Endothelial cell of umbilical vein (primary cell): ENCODE data around the gene D2HGDH. TPM values are rescaled to one million over a fixed set of nuclear protein-coding genes. Genes with fewer than 3 reads are reported as not detected.

ENCODE experiments used
- BruUV-seq: library from RNA; stranded (reverse); fragments of 400-500 nt; replicated peaks from 2 replicates; lab custom pipeline; 2021; lab: Mats Ljungman, UMichigan
- CTCF ChIA-PET: fragments of 300-600, 350-600 bp; sonication (Branson Sonifier 250); formaldehyde crosslinking; loops from one replicate; lab custom pipeline; 2021; ENCODE audit warnings: antibody characterized with exemption, inconsistent platforms; lab: Charles Lee
- POLR2A ChIA-PET: fragments of 300-600, 350-600 bp; sonication (Branson Sonifier 250); formaldehyde crosslinking; loops from one replicate; lab custom pipeline; 2021; ENCODE audit warnings: antibody characterized with exemption, inconsistent platforms; lab: Charles Lee
- DNase-seq: peaks from one replicate; pipeline ENCODE4 v3.0.0-alpha.2; 2011; ENCODE audit warnings: low read depth, low spot score
- FAIRE-seq: peaks from 2 replicates; lab custom pipeline; 2011; peaks lifted over from hg19 to GRCh38; lab: Jason Lieb, UNC
- H2AFZ ChIP-seq: 2 replicates; pipeline ENCODE4 v1.6.0; 2012; ENCODE audit warnings: low read depth, low read length, control low read depth, inconsistent platforms
- H3K27ac ChIP-seq: 2 replicates; pipeline ENCODE4 v1.5.1; 2011; ENCODE audit warnings: low read depth, mild to moderate bottlenecking, control low read depth, low read length, moderate library complexity; ENCODE audit not compliant: insufficient read depth
- H3K27me3 ChIP-seq, 2 experiments: 2 replicates each; pipeline versions ENCODE4 v1.6.0 to v1.6.1; 2011; ENCODE audit warnings: low read length in 2 of 2, mixed read lengths in 1 of 2; ENCODE audit not compliant: control insufficient read depth in 2 of 2, insufficient read depth in 2 of 2
- H3K36me3 ChIP-seq, 2 experiments: 2 replicates in 1 of 2; 3 replicates in 1 of 2; pipeline ENCODE4 v1.5.1; 2011; ENCODE audit warnings: low read length in 2 of 2, mild to moderate bottlenecking in 1 of 2, moderate library complexity in 1 of 2; ENCODE audit not compliant: control insufficient read depth in 2 of 2, insufficient read depth in 2 of 2; ENCODE audit errors: extremely low read depth in 1 of 2
- H3K4me1 ChIP-seq: 3 replicates; pipeline ENCODE4 v1.5.1; 2011; ENCODE audit warnings: mild to moderate bottlenecking, low read length; ENCODE audit not compliant: control insufficient read depth, insufficient read depth; ENCODE audit errors: extremely low read depth
- H3K4me2 ChIP-seq: 2 replicates; pipeline ENCODE4 v1.6.1; 2011; ENCODE audit warnings: low read length, control low read depth, mixed read lengths; ENCODE audit not compliant: insufficient read depth
- H3K4me3 ChIP-seq, 3 experiments: fragments of 200-600 bp in 1 of 3; sonication (generic), shearing (Covaris generic) in 1 of 3; replicated peaks in 1 of 3; 2 replicates each; pipeline ENCODE4 v1.5.1; 2011 to 2016; ENCODE audit warnings: control low read depth in 3 of 3, low read length in 3 of 3, mild to moderate bottlenecking in 2 of 3, inconsistent platforms in 1 of 3, low read depth in 1 of 3, moderate library complexity in 1 of 3; ENCODE audit not compliant: insufficient read depth in 1 of 3
- H3K79me2 ChIP-seq: 2 replicates; pipeline ENCODE4 v1.6.0; 2012; ENCODE audit warnings: low read length, inconsistent platforms; ENCODE audit not compliant: control insufficient read depth, insufficient read depth
- H3K9ac ChIP-seq: replicated peaks from 2 replicates; pipeline ENCODE3; 2011; ENCODE audit warnings: low read length, control low read depth; ENCODE audit not compliant: insufficient read depth; ENCODE audit errors: extremely low read depth
- H3K9me1 ChIP-seq: replicated peaks from 3 replicates; pipeline ENCODE4 v1.6.0; 2011; ENCODE audit warnings: mild to moderate bottlenecking, low read length; ENCODE audit not compliant: control insufficient read depth, insufficient read depth; ENCODE audit errors: extremely low read depth
- H3K9me3 ChIP-seq: replicated peaks from 2 replicates; pipeline ENCODE4 v1.5.1; 2012; ENCODE audit warnings: low read length, inconsistent platforms; ENCODE audit not compliant: control insufficient read depth, insufficient read depth
- H4K20me1 ChIP-seq: replicated peaks from 2 replicates; pipeline ENCODE3; 2011; ENCODE audit warnings: mild to moderate bottlenecking, low read length; ENCODE audit not compliant: control insufficient read depth, insufficient read depth; ENCODE audit errors: extremely low read depth
- EZH2 ChIP-seq: IDR thresholded peaks from 2 replicates; pipeline ENCODE4 v1.6.1; 2012; ENCODE audit warnings: borderline replicate concordance, low read depth, mild to moderate bottlenecking, moderate library complexity, low read length, inconsistent platforms; ENCODE audit not compliant: severe bottlenecking
- FOS ChIP-seq: IDR thresholded peaks from 2 replicates; pipeline ENCODE4 v1.6.1; 2011; ENCODE audit warnings: mild to moderate bottlenecking, low read length, moderate library complexity, borderline replicate concordance; ENCODE audit not compliant: insufficient read depth
- GATA2 ChIP-seq: IDR thresholded peaks from 2 replicates; pipeline ENCODE4 v1.7.0; 2011; ENCODE audit warnings: low read depth, mild to moderate bottlenecking, moderate library complexity, mixed read lengths, low read length; ENCODE audit not compliant: insufficient read length, insufficient read depth
- JUN ChIP-seq: IDR thresholded peaks from 2 replicates; pipeline ENCODE4 v1.6.1; 2011; ENCODE audit warnings: borderline replicate concordance, low read depth; ENCODE audit not compliant: insufficient read length, insufficient read depth
- MAX ChIP-seq: IDR thresholded peaks from 2 replicates; pipeline ENCODE4 v1.6.1; 2011; ENCODE audit not compliant: insufficient read depth, insufficient read length
- MYC ChIP-seq: IDR thresholded peaks from one replicate; pipeline ENCODE4 v1.6.1; 2011; ENCODE audit warnings: mild to moderate bottlenecking, low read depth, low read length
- POLR2A ChIP-seq: IDR thresholded peaks from 2 replicates; pipeline ENCODE4 v1.6.1; 2012; ENCODE audit warnings: low read depth, mild to moderate bottlenecking, control low read depth, low read length
- POLR2AphosphoS5 ChIP-seq: IDR thresholded peaks from 2 replicates; pipeline ENCODE4 v1.6.1; 2012; ENCODE audit warnings: low read depth, mild to moderate bottlenecking, control low read depth, low read length, moderate library complexity; ENCODE audit not compliant: insufficient read depth
- dilution Hi-C: fragments of 300-500 bp; cut with MboI; formaldehyde crosslinking; loops from one replicate; pipeline ENCODE4 v1.15.0; 2019; ENCODE audit warnings: low sequenced_read_pairs; ENCODE audit not compliant: extremely low pct_ligation_motif_present
- intact Hi-C: fragments of 100-400 bp; cut with micrococcal nuclease; formaldehyde crosslinking; loops from one replicate; pipeline ENCODE4 v1.10.0; 2022
- polyA plus RNA-seq, 4 experiments: library from polyadenylated mRNA; depleted of rRNA in 3 of 4; stranded (reverse) in 3 of 4; unstranded in 1 of 4; fragments of >200 nt; gene quantifications; 2 replicates each; pipeline versions ENCODE4 v1.2.1 to v1.2.3, GENCODE V29; 2011 to 2012; ENCODE audit warnings: missing spikeins in 1 of 4
- total RNA-seq: library from RNA; stranded (reverse); gene quantifications from 2 replicates; pipeline ENCODE4 v1.2.3, GENCODE V29; 2021
- TF ChIP-seq, protein P1 (sequence below), 2 donors: IDR thresholded peaks; 1 replicate in 1 of 2; 2 replicates in 1 of 2; pipeline ENCODE4 v1.5.1; 2011; ENCODE audit warnings: low read length in 2 of 2, mild to moderate bottlenecking in 2 of 2, moderate library complexity in 2 of 2, control low read depth in 1 of 2, inconsistent platforms in 1 of 2, low read depth in 1 of 2; ENCODE audit not compliant: insufficient read depth in 1 of 2; ENCODE audit errors: extremely low read depth in 1 of 2

D2HGDH gene
- total and polyA plus RNA-seq, 2 donors (not counting 3 experiments of a cell fraction or from before 2014, with no cell fraction given), result 22.3 TPM

GRCh38 chr2:241708879-241709278, 25.6 kb upstream of the D2HGDH start:
- intact Hi-C loops, result no loop called here
- H4K20me1 ChIP-seq, result no peaks in the 10 kb centered on the region
- POLR2A ChIA-PET, result no interaction called here
- H3K27ac ChIP-seq, result no peak overlapping the region
- H3K4me3 ChIP-seq, result no peak overlapping the region
- no peaks in the 10 kb centered on the region for H3K79me2 ChIP-seq
- no peaks in the 10 kb centered on the region for H3K9me1 ChIP-seq
- H3K4me2 ChIP-seq, result no peak overlapping the region
- H3K4me1 ChIP-seq, result no peaks in the 10 kb centered on the region
- CTCF ChIA-PET, result interaction anchor here (2.1 kb wide), 1 partner anchor 10 kb away, joined by 8 read pairs; no protein-coding TSS in a partner anchor
- dilution Hi-C loops, result no loop called here
- no TSS peak for BruUV-seq
- peaks cover 2 to 16% of the 10 kb centered on the region in 2 experiments for H3K36me3 ChIP-seq
- no peaks in the 10 kb centered on the region for H3K27me3 ChIP-seq
- no peaks in the 10 kb centered on the region for H3K9me3 ChIP-seq
- no peak overlapping the region for H3K9ac ChIP-seq
- H2AFZ ChIP-seq, result no peak overlapping the region
- DNase-seq (no peak), FAIRE-seq (no peak)
- no peak for TF ChIP-seq MYC

- no TSS peak for BruUV-seq
- ChIA-PET CTCF (interaction anchor here (1.5 to 2.8 kb wide), 4 partner anchors 10 to 17 kb away, joined by 5 to 14 read pairs (median 10); partner anchors contain the start of genes D2HGDH and ING5), POLR2A (no interaction called here)
- H3K4me3 ChIP-seq, result no peak overlapping the region
- no peaks in the 10 kb centered on the region for H3K79me2 ChIP-seq
- H3K9me3 ChIP-seq, result no peaks in the 10 kb centered on the region
- H3K36me3 ChIP-seq, result peaks cover 5 to 19% of the 10 kb centered on the region in 2 experiments
- H3K27me3 ChIP-seq, result no peaks in the 10 kb centered on the region
- FAIRE-seq (no peak), DNase-seq (no peak)
- no peak overlapping the region for H3K27ac ChIP-seq
- H4K20me1 ChIP-seq, result no peaks in the 10 kb centered on the region
- dilution Hi-C loops (no loop called here), intact Hi-C loops (no loop called here)
- TF ChIP-seq GATA2 (no peak), EZH2 (no peak), FOS (no peak), MYC (no peak), POLR2AphosphoS5 (no peak), JUN (no peak), POLR2A (no peak), MAX (no peak)
- TF ChIP-seq, protein P1, sequence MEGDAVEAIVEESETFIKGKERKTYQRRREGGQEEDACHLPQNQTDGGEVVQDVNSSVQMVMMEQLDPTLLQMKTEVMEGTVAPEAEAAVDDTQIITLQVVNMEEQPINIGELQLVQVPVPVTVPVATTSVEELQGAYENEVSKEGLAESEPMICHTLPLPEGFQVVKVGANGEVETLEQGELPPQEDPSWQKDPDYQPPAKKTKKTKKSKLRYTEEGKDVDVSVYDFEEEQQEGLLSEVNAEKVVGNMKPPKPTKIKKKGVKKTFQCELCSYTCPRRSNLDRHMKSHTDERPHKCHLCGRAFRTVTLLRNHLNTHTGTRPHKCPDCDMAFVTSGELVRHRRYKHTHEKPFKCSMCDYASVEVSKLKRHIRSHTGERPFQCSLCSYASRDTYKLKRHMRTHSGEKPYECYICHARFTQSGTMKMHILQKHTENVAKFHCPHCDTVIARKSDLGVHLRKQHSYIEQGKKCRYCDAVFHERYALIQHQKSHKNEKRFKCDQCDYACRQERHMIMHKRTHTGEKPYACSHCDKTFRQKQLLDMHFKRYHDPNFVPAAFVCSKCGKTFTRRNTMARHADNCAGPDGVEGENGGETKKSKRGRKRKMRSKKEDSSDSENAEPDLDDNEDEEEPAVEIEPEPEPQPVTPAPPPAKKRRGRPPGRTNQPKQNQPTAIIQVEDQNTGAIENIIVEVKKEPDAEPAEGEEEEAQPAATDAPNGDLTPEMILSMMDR (IDR thresholded peaks at IDR 0.05; ENCODE audit: extremely low read depth in 1 of 2, insufficient read depth in 1 of 2, low read depth in 1 of 2, low read length in 2 of 2), result no peak
- no peaks in the 10 kb centered on the region for H3K4me1 ChIP-seq
- H3K9me1 ChIP-seq, result no peaks in the 10 kb centered on the region
- H2AFZ ChIP-seq, result no peak overlapping the region
- H3K4me2 ChIP-seq, result no peak overlapping the region
- no peak overlapping the region for H3K9ac ChIP-seq
Measured at GRCh38 chr2:241719093-241719492, 15.3 kb upstream of the D2HGDH start.
